ACC112 (cell line): ENCODE results near the gene PRIM1.
"Not testable (repeated sequence)": the region's sequence is repeated elsewhere in the genome, so short reads cannot be mapped to it uniquely, and the experiment has no call there.

ENCODE experiments used
- H2AFZ ChIP-seq: fragments of 200-600 bp; sonication (generic); one replicate; pipeline ENCODE4 v1.6.0; 2017; ENCODE audit warnings: antibody characterized with exemption, low read length; ENCODE audit not compliant: unreplicated experiment
- H3K27ac ChIP-seq: fragments of 200-600 bp; sonication (generic); 2 replicates; pipeline ENCODE4 v1.5.1; 2014; ENCODE audit warnings: low read depth, mild to moderate bottlenecking, antibody characterized with exemption, low read length, moderate library complexity
- H3K27me3 ChIP-seq: fragments of 200-600 bp; sonication (generic); 2 replicates; pipeline ENCODE4 v1.6.1; 2014; ENCODE audit warnings: mild to moderate bottlenecking, antibody characterized with exemption, low read length, moderate library complexity, mixed read lengths; ENCODE audit not compliant: insufficient read depth
- H3K36me3 ChIP-seq: fragments of 200-600 bp; sonication (generic); 2 replicates; pipeline ENCODE4 v1.6.1; 2016; ENCODE audit warnings: mild to moderate bottlenecking, antibody characterized with exemption, low read length, moderate library complexity, mixed read lengths; ENCODE audit not compliant: insufficient read depth
- H3K4me1 ChIP-seq: fragments of 200-600 bp; sonication (generic); one replicate; pipeline ENCODE4 v1.6.1; 2016; ENCODE audit warnings: low read length, mixed read lengths; ENCODE audit not compliant: insufficient read depth, unreplicated experiment, control insufficient read depth
- H3K4me3 ChIP-seq: fragments of 200-600 bp; sonication (generic); 2 replicates; pipeline ENCODE4 v1.5.1; 2014; ENCODE audit warnings: mild to moderate bottlenecking, low read depth, low read length
- H3K79me2 ChIP-seq: fragments of 200-600 bp; sonication (generic); one replicate; pipeline ENCODE4 v1.6.0; 2016; ENCODE audit warnings: low read length; ENCODE audit not compliant: control insufficient read depth, unreplicated experiment, insufficient read depth

PRIM1 gene

DNA sequence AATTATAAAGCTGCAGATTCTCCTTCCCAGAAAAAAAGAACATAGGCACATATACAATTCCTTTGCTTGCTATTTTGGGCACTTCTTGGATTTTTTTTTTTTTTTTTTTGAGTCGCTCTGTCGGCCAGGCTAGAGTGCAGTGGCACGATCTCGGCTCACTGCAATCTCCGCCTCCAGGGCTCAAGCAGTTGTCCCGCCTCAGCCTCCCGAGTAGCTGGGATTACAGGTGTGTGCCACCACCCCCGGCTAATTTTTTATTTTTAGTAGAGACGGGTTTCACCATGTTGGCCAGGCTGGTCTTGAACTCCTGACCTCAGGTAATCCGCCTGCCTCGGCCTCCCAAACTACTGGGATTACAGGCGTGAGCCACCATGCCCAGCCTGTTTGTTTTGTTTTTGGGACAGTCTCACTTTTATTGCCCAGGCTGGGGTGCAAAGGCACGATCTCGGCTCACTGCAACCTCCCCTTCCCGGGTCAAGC lies 25.9 kb downstream of the PRIM1 start:
- peaks cover 39% of the 10 kb centered on the region for H3K79me2 ChIP-seq
- peak overlapping the region; percentile 97 for H2AFZ ChIP-seq
- not testable (repeated sequence) for H3K27me3 ChIP-seq
- peak overlapping the region; percentile 92 for H3K4me3 ChIP-seq
- H3K27ac ChIP-seq: peak overlapping the region; percentile 80
- peaks cover 24% of the 10 kb centered on the region for H3K4me1 ChIP-seq
- peaks cover 25% of the 10 kb centered on the region for H3K36me3 ChIP-seq

DNA sequence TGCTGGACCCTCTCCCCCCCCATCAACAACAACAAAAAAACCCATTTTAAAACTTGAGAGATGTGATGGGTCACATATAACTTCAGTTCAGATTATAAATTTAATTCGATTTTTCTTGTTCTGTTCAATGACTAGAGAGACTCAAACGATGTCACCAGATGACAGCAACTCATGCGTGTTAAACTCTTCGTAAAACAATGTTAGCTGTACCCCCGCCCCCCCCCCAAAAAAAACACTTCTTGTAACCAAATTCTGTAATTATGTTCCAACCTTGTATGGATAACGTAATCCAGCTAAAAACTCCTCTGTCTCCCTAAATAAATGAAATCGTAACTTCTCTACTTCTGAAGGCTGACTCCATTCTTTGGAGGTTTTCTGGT lies 26.4 kb downstream of the PRIM1 start:
- peak overlapping the region; percentile 92 for H3K4me3 ChIP-seq
- H2AFZ ChIP-seq: peak overlapping the region; percentile 97
- peaks cover 29% of the 10 kb centered on the region for H3K4me1 ChIP-seq
- peaks cover 44% of the 10 kb centered on the region for H3K79me2 ChIP-seq
- H3K27me3 ChIP-seq: no peaks in the 10 kb centered on the region
- H3K36me3 ChIP-seq: peaks cover 26% of the 10 kb centered on the region
- peak overlapping the region; percentile 80 for H3K27ac ChIP-seq

DNA sequence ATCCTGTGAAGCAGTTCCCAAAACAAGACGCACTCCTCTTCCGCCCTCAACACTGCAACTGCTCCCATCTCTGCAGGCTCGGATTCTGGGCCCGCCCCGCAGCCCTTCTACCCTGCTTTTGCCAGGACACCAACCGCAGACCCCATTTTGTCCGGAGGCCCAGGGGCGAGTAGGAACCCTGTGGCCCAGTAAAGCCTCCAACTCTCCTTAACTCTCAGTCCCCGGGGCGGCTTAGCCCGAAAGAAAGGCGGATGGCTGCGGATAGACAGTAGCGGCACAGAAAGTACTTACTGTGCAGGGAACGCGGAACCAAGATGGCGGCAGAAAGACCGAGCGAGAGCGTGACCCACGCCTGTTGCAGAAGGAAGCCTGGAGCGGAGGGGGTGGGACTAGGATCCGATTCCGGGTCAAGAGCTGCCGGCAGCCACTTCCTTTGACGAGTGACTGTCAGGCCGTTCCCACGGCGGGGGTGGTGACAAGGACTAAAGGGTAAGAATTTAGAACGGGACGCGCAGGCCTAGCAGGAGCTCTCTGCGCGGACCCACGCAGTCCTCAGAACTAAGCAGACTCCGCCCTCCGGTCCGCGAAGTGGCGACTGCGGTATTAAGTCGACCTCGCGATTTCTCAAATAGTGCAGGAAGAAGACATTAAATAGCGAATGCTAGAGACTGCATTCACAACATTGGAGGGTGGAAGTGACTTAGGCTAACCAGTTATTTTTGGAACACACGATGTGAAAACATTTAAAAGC lies 27.0 kb downstream of the PRIM1 start, which contains the start of gene NACA:
Gene NACA (minus strand): TSS at position 328 of the 751 bp plus-strand sequence. CDS start 778 bp downstream, outside the sequence.
- peaks cover 32% of the 10 kb centered on the region for H3K36me3 ChIP-seq
- peaks cover 34% of the 10 kb centered on the region for H3K4me1 ChIP-seq
- peaks cover 50% of the 10 kb centered on the region for H3K79me2 ChIP-seq
- peak within 1 kb of the TSS; percentile 97 for H2AFZ ChIP-seq
- H3K27ac ChIP-seq: peak within 1 kb of the TSS; percentile 80
- no peaks in the 10 kb centered on the region for H3K27me3 ChIP-seq
- peak within 1 kb of the TSS; percentile 92 for H3K4me3 ChIP-seq

DNA sequence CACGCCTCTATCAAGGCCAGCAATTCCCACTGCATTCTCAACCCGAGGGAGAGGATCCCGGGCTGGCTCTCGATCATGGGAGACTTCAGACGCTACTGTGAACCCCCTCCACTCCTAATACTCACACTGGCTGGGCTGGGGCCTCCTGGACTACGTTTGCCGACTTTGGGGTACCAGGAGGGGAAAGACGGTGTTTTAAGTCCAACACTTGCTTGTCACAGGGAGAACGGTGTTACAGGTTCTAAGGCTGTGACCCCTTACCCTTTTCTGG lies 27.5 kb downstream of the PRIM1 start:
- Histone ChIP-seq H3K4me3 (peak overlapping the region; percentile 92), H3K27me3 (no peaks in the 10 kb centered on the region), H3K79me2 (peaks cover 55% of the 10 kb centered on the region), H3K27ac (peak overlapping the region; percentile 80), H2AFZ (peak overlapping the region; percentile 76), H3K36me3 (peaks cover 34% of the 10 kb centered on the region), H3K4me1 (peaks cover 36% of the 10 kb centered on the region)

DNA sequence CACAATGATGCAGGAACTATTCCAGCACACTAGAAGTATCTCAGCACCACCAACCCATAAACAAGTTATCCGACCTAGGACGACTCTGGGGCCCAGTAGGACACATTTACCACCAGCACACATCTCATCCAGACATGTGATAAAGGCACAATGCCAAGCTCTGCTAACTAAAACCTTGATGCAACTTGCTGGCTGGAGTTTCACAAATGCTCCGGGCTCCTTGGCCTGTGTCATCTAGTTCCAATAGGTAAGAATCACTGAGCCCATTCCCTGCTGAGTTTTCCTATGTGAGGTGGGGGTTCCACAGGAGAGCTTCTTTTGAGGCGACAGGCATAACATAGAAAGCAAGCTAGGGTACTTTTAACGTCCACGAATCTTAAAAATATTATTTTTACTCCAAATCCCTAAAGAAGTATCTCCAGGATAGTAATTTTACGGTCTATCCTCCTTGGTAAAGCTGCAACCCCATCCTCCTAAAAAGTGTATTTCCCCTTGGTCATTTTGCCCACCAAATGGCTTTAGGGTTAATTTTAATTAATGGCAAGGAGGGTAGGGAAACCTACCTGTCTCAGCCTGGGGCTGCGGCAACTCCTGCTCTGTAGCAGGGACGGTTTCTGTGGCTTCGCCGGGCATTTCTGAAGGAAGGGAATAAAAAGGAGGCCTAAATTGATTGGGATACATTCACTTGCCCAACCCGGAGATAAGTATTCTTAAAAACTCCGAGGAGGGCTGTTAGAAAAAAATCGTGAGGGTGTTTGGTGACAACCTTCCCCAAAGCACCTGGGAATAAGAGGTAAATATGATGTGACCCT lies 28.0 kb downstream of the PRIM1 start:
- Histone ChIP-seq H3K27ac (peak overlapping the region; percentile 80), H3K4me1 (peaks cover 42% of the 10 kb centered on the region), H3K79me2 (peaks cover 61% of the 10 kb centered on the region), H3K4me3 (peak overlapping the region; percentile 92), H3K27me3 (no peaks in the 10 kb centered on the region), H3K36me3 (peaks cover 39% of the 10 kb centered on the region), H2AFZ (no peak overlapping the region)

DNA sequence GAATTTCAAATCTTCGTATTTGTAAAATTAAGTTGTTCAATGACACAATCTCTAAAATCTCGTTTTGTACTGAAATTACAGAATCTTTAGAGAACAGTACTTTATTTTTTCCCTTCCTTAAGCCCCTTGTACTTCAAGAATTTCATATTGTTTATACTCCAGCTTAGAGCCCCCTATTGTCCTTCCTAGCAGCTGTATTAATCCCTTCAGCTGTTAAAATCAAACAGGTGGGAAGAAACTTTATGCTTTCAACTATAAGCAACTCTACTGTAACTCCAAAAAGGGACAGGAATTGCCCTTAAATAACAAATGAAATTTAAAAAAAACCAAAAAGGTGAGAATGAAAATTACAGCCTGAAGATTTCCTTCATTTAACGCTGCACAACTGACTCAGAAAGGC lies 28.8 kb downstream of the PRIM1 start:
- Histone ChIP-seq H3K4me1 (peaks cover 47% of the 10 kb centered on the region), H3K4me3 (peak overlapping the region; percentile 92), H3K36me3 (peaks cover 39% of the 10 kb centered on the region), H2AFZ (no peak overlapping the region), H3K27me3 (no peaks in the 10 kb centered on the region), H3K79me2 (peaks cover 68% of the 10 kb centered on the region), H3K27ac (0 out of 2 replicates have a peak overlapping the region, but pooled peaks have one; percentile 80)

DNA sequence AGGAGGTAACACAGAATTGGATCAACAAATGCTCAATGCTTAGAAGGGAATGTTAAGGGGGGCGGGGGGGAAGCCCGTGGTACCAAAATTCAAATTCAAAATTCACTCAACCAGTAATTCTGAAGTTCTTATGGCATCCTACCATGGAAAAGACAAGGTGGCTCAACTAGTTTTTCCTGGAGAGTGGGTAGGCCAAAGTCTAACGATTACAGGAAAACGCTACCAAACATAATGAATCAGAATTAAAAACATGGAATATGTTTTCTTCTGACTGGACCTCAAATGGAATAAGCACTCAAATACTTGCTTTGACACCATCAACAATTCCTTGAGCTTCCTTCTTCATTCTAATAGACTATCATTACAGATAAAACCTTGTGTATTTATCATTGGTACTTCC lies 29.3 kb downstream of the PRIM1 start:
- Histone ChIP-seq H2AFZ (no peak overlapping the region), H3K36me3 (peaks cover 39% of the 10 kb centered on the region), H3K27ac (no peak overlapping the region), H3K4me1 (peaks cover 48% of the 10 kb centered on the region), H3K4me3 (peak overlapping the region; percentile 92), H3K27me3 (no peaks in the 10 kb centered on the region), H3K79me2 (peaks cover 72% of the 10 kb centered on the region)

DNA sequence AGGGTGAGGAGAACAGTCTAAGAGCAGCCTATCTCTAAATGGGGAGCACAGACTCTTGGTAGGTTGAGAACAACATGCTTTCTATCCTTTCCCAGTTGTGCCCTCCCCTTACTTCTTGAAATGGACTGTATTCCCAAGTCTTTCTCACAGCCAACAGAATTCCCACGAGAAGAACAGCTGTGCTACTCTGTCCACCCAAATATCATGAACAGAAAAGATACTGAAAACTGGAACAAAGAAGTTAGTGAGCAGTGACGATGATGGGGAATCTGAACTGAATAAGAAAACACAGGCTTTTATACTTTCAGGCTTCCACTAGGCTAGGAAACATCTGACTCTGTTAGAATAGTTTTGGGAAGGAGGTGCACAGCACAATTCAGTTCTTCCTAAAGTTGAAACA lies 30.4 kb downstream of the PRIM1 start:
- H3K4me3 ChIP-seq: peak overlapping the region; percentile 92
- H3K4me1 ChIP-seq: peaks cover 48% of the 10 kb centered on the region

DNA sequence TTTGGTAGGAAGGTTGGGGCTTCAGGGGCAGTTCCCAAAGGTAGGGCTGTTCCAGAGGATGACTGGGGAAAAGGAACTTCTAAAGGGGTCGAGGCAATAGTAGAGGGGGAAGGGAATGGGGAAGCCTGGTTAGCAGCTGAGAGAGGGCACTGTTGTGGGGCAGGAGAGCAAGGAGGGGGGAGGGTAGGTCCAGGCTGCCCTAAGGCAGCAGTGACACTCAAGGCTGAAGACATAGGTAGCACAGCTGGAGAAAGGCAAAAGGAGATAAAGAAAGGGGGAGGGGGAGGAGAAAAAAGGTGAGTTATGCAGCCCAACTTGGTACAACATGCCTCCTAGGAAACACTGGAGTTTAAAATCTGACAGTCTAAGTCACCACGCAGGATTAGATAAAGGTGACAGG lies 30.9 kb downstream of the PRIM1 start:
- peaks cover 87% of the 10 kb centered on the region for H3K79me2 ChIP-seq
- H3K27ac ChIP-seq: no peak overlapping the region
- H3K4me3 ChIP-seq: peak overlapping the region; percentile 92; the same call in 1 of the 2 replicates

More for the DNA sequence above, 30.4 kb downstream of the PRIM1 start:
- H3K79me2 ChIP-seq: peaks cover 82% of the 10 kb centered on the region
- H3K36me3 ChIP-seq: peaks cover 39% of the 10 kb centered on the region
- H3K27me3 ChIP-seq: no peaks in the 10 kb centered on the region
- no peak overlapping the region for H2AFZ ChIP-seq
- H3K27ac ChIP-seq: no peak overlapping the region

DNA sequence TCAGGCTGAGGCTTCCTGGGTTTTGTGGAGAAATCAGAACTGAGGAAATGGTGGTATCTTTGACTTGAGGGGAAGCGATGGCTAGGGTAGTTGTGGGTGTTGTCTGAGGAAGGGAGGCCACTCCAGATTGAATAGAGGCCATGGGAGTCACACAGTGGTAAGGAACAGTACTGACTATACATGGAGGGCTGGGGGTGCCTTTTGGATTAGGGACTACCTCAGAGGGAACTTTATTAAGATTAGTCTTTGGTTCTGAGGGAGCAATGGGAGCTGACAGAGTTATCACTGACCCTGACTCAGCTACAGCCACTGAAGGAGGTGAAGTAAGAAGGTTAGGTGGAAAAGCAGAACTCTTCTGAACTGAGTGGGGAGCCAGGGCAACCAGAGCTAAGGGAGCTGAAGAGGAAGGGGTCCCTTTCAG lies 31.4 kb downstream of the PRIM1 start:
- Histone ChIP-seq H3K4me1 (peaks cover 44% of the 10 kb centered on the region), H3K27ac (no peak overlapping the region), H3K4me3 (no peak overlapping the region)

More for the DNA sequence above, 30.9 kb downstream of the PRIM1 start:
- H3K4me1 ChIP-seq: peaks cover 48% of the 10 kb centered on the region
- H2AFZ ChIP-seq: no peak overlapping the region
- H3K27me3 ChIP-seq: no peaks in the 10 kb centered on the region
- H3K36me3 ChIP-seq: peaks cover 39% of the 10 kb centered on the region

More for the DNA sequence above, 31.4 kb downstream of the PRIM1 start:
- peaks cover 92% of the 10 kb centered on the region for H3K79me2 ChIP-seq
- H2AFZ ChIP-seq: no peak overlapping the region
- H3K36me3 ChIP-seq: peaks cover 39% of the 10 kb centered on the region
- H3K27me3 ChIP-seq: no peaks in the 10 kb centered on the region
